Activated CD4-positive, alpha-beta memory T cell treated with anti-CD3 and anti-CD28 coated beads for 36 hours (primary cell): ENCODE measurements around the gene SSBP4. TPM values are rescaled to one million over a fixed set of nuclear protein-coding genes. Genes with fewer than 3 reads are reported as not detected.
A peak's percentile ranks its signal among the peaks of the same experiment; 100 is the strongest.

Experiments used
- CTCF ChIA-PET: fragments of 350-600 bp; sonication (Branson Sonifier 250); formaldehyde crosslinking; loops from one replicate; lab custom pipeline; 2021; ENCODE audit warnings: antibody characterized with exemption, inconsistent platforms; lab: Charles Lee
- POLR2A ChIA-PET: fragments of 350-600 bp; sonication (Branson Sonifier 250); formaldehyde crosslinking; loops from one replicate; lab custom pipeline; 2021; ENCODE audit warnings: antibody characterized with exemption; lab: Charles Lee
- DNase-seq: peaks from one replicate; pipeline ENCODE4 v3.0.0-alpha.2; 2020
- H3K27ac Mint-ChIP-seq: one replicate; pipeline ENCODE4 v1.8.0; 2021; ENCODE audit warnings: mixed read lengths
- H3K27me3 Mint-ChIP-seq: one replicate; pipeline ENCODE4 v1.8.0; 2021; ENCODE audit warnings: mixed read lengths
- H3K36me3 Mint-ChIP-seq: one replicate; pipeline ENCODE4 v1.8.0; 2021; ENCODE audit warnings: mixed read lengths
- H3K4me1 Mint-ChIP-seq: one replicate; pipeline ENCODE4 v1.8.0; 2021; ENCODE audit warnings: low read depth, mixed read lengths
- H3K4me3 Mint-ChIP-seq: one replicate; pipeline ENCODE4 v1.8.0; 2021; ENCODE audit warnings: mild to moderate bottlenecking, mixed read lengths
- H3K9me3 Mint-ChIP-seq: one replicate; pipeline ENCODE4 v1.8.0; 2021; ENCODE audit warnings: mixed read lengths
- intact Hi-C: fragments of 100-400 bp; cut with micrococcal nuclease; formaldehyde crosslinking; loops from one replicate; pipeline ENCODE4 v1.15.1; 2023
- total RNA-seq, 2 experiments: library from RNA; stranded (reverse); gene quantifications; one replicate each; pipeline ENCODE4 v1.2.3, GENCODE V29; 2021

Gene SSBP4
- total RNA-seq, 2 experiments from 2014 or later, result 97.9 to 102 TPM

DNA sequence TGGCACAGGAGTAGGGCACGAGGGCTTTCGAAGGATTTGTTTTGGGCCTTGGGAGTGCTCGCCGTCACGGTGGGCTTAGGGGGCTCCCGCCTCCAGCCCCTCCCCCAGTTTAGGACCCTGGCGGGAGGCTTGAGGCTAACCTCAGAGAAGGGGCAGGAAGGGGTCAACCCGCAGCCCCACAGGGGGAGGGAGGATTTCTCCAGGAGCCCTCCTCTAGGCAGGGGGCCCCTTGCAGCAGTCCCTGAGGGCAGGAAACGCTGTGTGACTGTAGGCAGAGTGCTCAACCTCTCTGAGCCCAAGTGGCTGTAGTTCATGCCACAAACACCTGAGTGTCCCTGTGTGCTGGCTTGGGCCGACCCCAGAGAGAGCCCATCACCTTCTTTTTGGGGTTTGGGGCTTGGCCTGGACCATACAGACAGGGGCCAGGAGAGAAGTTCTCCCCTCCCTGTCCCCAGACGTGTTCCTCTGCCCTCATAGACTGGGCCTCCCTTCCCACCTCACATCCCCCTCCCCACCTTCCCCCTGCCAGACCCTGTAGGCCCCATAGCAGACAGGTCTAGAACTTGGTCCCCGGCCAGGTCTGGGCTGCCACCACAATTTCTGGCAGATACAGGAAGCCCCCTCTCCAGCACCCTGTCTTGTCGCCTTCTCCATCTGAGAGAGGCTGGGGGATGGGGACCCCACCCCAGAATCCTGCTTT lies 10.7 kb downstream of the SSBP4 start:
- H3K27me3 Mint-ChIP-seq, result no peaks in the 10 kb centered on the region
- POLR2A ChIA-PET, result no interaction called here
- no peak overlapping the region for H3K27ac Mint-ChIP-seq
- no peak for DNase-seq
- peaks cover 9% of the 10 kb centered on the region for H3K36me3 Mint-ChIP-seq
- H3K4me1 Mint-ChIP-seq, result peaks cover 23% of the 10 kb centered on the region
- H3K4me3 Mint-ChIP-seq, result peak overlapping the region; percentile 23
- intact Hi-C loops, result no loop called here
- CTCF ChIA-PET, result no interaction called here
- no peaks in the 10 kb centered on the region for H3K9me3 Mint-ChIP-seq

- H3K36me3 Mint-ChIP-seq, result peaks cover 9% of the 10 kb centered on the region
- no peaks in the 10 kb centered on the region for H3K9me3 Mint-ChIP-seq
- no peak overlapping the region for H3K4me3 Mint-ChIP-seq
- ChIA-PET POLR2A (no interaction called here), CTCF (no interaction called here)
- no peak overlapping the region for H3K27ac Mint-ChIP-seq
- DNase-seq, result no peak
- peaks cover 20% of the 10 kb centered on the region for H3K4me1 Mint-ChIP-seq
- intact Hi-C loops, result no loop called here
- no peaks in the 10 kb centered on the region for H3K27me3 Mint-ChIP-seq
These were observed 11.4 kb downstream of the SSBP4 start for GRCh38 chr19:18430417-18431144.

GRCh38 chr19:18431351-18432197 lies 12.4 kb downstream of the SSBP4 start:
- H3K27ac Mint-ChIP-seq, result no peak overlapping the region
- H3K4me1 Mint-ChIP-seq, result peaks cover 17% of the 10 kb centered on the region
- ChIA-PET POLR2A (interaction anchor here (1.3 kb wide), 1 partner anchor 9 kb away, joined by 4 read pairs; no protein-coding TSS in a partner anchor), CTCF (interaction anchor here (1.7 kb wide), 1 partner anchor 152 kb away, joined by 4 read pairs; no protein-coding TSS in a partner anchor)
- no peak overlapping the region for H3K4me3 Mint-ChIP-seq
- H3K9me3 Mint-ChIP-seq, result no peaks in the 10 kb centered on the region
- H3K36me3 Mint-ChIP-seq, result peaks cover 9% of the 10 kb centered on the region
- no peak for DNase-seq
- intact Hi-C loops, result no loop called here
- H3K27me3 Mint-ChIP-seq, result no peaks in the 10 kb centered on the region

GRCh38 chr19:18432275-18433014 lies 13.2 kb downstream of the SSBP4 start:
- intact Hi-C loops, result no loop called here
- no peak for DNase-seq
- ChIA-PET POLR2A (interaction anchor here (1.3 kb wide), 1 partner anchor 10 kb away, joined by 4 read pairs; no protein-coding TSS in a partner anchor), CTCF (interaction anchor here (1.7 kb wide), 1 partner anchor 153 kb away, joined by 4 read pairs; no protein-coding TSS in a partner anchor)
- Mint-ChIP-seq H3K4me1 (peaks cover 20% of the 10 kb centered on the region), H3K36me3 (peaks cover 9% of the 10 kb centered on the region), H3K27ac (no peak overlapping the region), H3K4me3 (no peak overlapping the region), H3K27me3 (no peaks in the 10 kb centered on the region), H3K9me3 (no peaks in the 10 kb centered on the region)

GRCh38 chr19:18433015-18433691 lies 14.0 kb downstream of the SSBP4 start:
- Mint-ChIP-seq H3K27ac (no peak overlapping the region), H3K4me1 (peaks cover 20% of the 10 kb centered on the region), H3K4me3 (no peak overlapping the region), H3K9me3 (no peaks in the 10 kb centered on the region), H3K36me3 (peaks cover 9% of the 10 kb centered on the region), H3K27me3 (no peaks in the 10 kb centered on the region)
- ChIA-PET POLR2A (interaction anchor here (1.0 kb wide), 1 partner anchor 14 kb away, joined by 4 read pairs; the partner anchor contains the start of gene SSBP4), CTCF (interaction anchor here (0.9 to 2.5 kb wide), 3 partner anchors 18 to 154 kb away, joined by 3 to 12 read pairs (median 4); no protein-coding TSS in a partner anchor)
- no peak for DNase-seq
- intact Hi-C loops, result no loop called here

DNA sequence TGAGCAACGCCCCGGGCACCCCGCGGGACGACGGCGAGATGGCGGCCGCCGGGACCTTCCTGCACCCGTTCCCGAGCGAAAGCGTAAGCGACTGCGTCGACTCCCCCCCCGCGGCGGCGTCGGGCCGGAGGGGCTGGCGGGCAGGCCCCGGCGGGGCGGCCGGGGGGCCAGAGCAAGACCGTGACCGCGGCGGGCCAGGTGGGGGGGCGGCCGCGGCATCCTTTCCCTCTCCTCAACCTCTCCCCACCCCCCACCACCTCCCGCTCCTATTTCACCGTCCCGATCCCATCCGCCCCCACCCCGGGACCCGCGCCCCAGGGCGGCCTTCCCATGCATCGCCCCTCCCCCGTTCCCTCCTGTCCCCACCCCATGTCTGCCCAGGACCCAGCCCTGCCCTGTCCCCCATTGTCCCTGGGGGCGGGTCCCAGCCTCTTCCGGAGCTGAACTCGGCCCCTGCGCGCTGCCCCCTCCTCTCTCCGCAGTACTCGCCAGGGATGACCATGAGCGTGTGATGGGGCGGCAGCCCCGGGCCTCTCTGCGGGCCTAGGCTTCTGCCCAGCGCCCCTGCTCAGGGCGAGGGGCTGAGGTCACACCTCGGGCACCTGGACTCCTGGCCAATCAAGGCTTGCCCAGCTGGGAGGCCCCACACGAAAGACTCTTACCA lies 14.7 kb downstream of the SSBP4 start:
- POLR2A ChIA-PET, result interaction anchor here (0.7 to 1.0 kb wide), 4 partner anchors 12 to 35 kb away, joined by 3 to 4 read pairs (median 3); partner anchors contain the start of gene SSBP4
- H3K27ac Mint-ChIP-seq, result no peak overlapping the region
- H3K4me1 Mint-ChIP-seq, result peaks cover 20% of the 10 kb centered on the region
- no peaks in the 10 kb centered on the region for H3K27me3 Mint-ChIP-seq
- CTCF ChIA-PET, result interaction anchor here (0.9 to 2.5 kb wide), 2 partner anchors 17 to 28 kb away, joined by 3 to 12 read pairs; no protein-coding TSS in a partner anchor
- intact Hi-C loops, result no loop called here
- no peak for DNase-seq
- H3K36me3 Mint-ChIP-seq, result peaks cover 9% of the 10 kb centered on the region
- H3K9me3 Mint-ChIP-seq, result no peaks in the 10 kb centered on the region
- H3K4me3 Mint-ChIP-seq, result no peak overlapping the region

GRCh38 chr19:18434411-18435175 lies 15.4 kb downstream of the SSBP4 start:
- no peaks in the 10 kb centered on the region for H3K9me3 Mint-ChIP-seq
- peaks cover 19% of the 10 kb centered on the region for H3K4me1 Mint-ChIP-seq
- no peaks in the 10 kb centered on the region for H3K27me3 Mint-ChIP-seq
- H3K36me3 Mint-ChIP-seq, result peaks cover 9% of the 10 kb centered on the region
- no peak overlapping the region for H3K4me3 Mint-ChIP-seq
- ChIA-PET POLR2A (interaction anchor here (0.7 to 1.0 kb wide), 4 partner anchors 12 to 34 kb away, joined by 3 to 4 read pairs (median 3); partner anchors contain the start of gene SSBP4), CTCF (interaction anchor here (0.8 to 2.5 kb wide), 5 partner anchors 16 to 413 kb away, joined by 3 to 12 read pairs (median 3); no protein-coding TSS in a partner anchor)
- DNase-seq, result no peak
- no peak overlapping the region for H3K27ac Mint-ChIP-seq
- intact Hi-C loops, result no loop called here

GRCh38 chr19:18435178-18435841 lies 16.1 kb downstream of the SSBP4 start:
- Mint-ChIP-seq H3K4me3 (no peak overlapping the region), H3K27ac (no peak overlapping the region), H3K36me3 (peaks cover 9% of the 10 kb centered on the region), H3K4me1 (peaks cover 15% of the 10 kb centered on the region), H3K9me3 (no peaks in the 10 kb centered on the region), H3K27me3 (no peaks in the 10 kb centered on the region)
- intact Hi-C loops, result no loop called here
- ChIA-PET POLR2A (no interaction called here), CTCF (interaction anchor here (0.6 to 2.5 kb wide), 7 partner anchors 16 to 862 kb away, joined by 3 to 12 read pairs (median 3); no protein-coding TSS in a partner anchor)
- no peak for DNase-seq

DNA sequence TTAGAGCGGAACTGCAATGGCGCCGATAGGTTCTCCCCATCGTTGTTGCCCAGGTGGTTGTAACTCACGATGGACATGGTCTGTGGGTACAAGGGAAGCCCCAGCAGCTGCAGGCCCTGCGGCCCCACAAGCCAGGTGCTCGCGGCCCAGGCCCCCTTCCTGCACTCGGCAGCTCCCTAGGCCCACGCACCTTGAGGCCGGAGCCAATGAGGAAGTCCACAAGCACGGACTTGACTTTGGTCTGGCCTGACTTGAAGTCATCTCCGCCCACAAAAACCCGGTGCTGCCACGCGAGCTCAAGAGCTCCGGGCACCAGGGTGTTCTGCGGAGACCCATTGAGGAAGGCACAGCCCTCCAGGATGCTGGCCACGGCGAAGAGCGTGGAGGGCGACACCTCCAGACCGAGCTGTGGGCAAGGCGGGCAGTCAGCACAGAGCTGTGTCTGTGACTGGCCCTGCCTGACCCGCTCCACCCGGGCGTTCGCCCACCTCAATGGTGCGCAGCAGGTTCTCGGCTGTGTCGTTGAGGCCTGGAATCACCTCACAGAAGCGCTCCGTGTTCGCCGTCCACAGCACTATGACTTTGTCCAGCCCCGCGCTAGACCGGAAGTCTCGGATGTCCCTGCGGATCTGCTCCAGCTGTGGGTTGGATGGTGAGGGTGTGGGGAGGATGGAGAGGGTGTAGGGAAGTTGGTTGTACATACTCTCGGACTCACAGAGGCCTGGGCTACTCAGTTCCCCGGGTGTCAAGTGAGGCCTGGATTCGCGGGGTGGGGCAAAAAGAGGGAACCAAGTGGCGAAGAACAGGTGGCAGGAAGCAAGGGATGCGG lies 16.9 kb downstream of the SSBP4 start:
- intact Hi-C loops, result no loop called here
- H3K4me1 Mint-ChIP-seq, result peaks cover 18% of the 10 kb centered on the region
- peak overlapping the region; percentile 48 for H3K4me3 Mint-ChIP-seq
- H3K27ac Mint-ChIP-seq, result peak overlapping the region; percentile 56
- CTCF ChIA-PET, result interaction anchor here (0.6 to 2.5 kb wide), 4 partner anchors 15 to 863 kb away, joined by 3 to 12 read pairs (median 4); no protein-coding TSS in a partner anchor
- H3K36me3 Mint-ChIP-seq, result peaks cover 7% of the 10 kb centered on the region
- no peak for DNase-seq
- POLR2A ChIA-PET, result no interaction called here
- no peaks in the 10 kb centered on the region for H3K27me3 Mint-ChIP-seq
- H3K9me3 Mint-ChIP-seq, result no peaks in the 10 kb centered on the region
